DMS153 treated with DMSO at 0.1 percent for 48 hours (cell line): ENCODE data around the gene CHCHD1.
A peak's percentile ranks its signal among the peaks of the same experiment; 100 is the strongest.
"Not testable (repeated sequence)": the region's sequence is repeated elsewhere in the genome, so short reads cannot be mapped to it uniquely, and the experiment has no call there.

Experiments used
- DNase-seq: peaks from one replicate; lab custom pipeline; 2025; ENCODE audit not compliant: unreplicated experiment; lab: John Stamatoyannopoulos, UW

The CHCHD1 gene

GRCh38 chr10:73768881-73769280 lies 13.0 kb upstream of the CHCHD1 start:
- no peak for DNase-seq

DNA sequence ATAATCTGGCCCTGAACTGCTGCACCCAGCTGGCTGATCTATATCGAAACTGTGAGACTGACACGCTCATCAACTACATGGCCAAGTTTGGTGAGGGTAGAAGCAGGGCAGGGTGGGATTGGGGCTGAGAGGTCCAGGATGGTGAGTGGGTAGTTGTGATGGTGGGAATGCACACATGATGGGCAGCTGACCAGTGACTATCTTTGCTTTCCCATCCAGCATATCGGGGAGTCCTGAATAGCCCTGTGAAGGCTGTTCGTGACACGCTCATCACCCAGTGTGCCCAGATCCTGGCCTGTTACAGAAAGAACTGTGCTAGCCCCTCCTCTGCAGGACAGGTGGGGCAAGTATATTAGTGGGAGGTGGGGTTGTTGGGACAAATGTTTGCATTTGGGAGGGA lies 12.5 kb upstream of the CHCHD1 start:
- no peak for DNase-seq

GRCh38 chr10:73771722-73772280 lies 10.0 kb upstream of the CHCHD1 start:
- peak; percentile 65 for DNase-seq

GRCh38 chr10:73772281-73773151 lies 9.3 kb upstream of the CHCHD1 start:
- DNase-seq: peak; percentile 65

- no peak for DNase-seq
Observed at GRCh38 chr10:73773152-73773879, 8.5 kb upstream of the CHCHD1 start.

DNA sequence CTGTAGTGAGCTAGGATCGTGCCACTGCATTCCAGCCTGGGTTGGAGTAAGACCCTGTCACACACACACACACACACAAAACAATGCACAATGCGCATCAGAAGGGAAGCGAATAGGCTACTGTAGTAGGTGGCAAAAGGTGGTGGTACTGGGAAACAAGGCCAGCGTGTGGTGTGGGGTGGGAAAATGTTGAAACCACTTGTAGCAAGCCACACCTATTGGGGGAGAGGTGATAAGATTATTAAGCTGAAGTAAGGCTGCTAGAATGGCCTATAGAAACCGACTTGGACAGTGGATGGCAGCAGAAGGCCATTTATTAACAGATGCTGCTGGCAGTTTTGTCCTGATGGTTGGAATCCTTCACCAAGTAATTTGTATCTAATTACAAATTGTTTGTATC lies 7.2 kb upstream of the CHCHD1 start:
- no peak for DNase-seq

GRCh38 chr10:73779018-73779417 lies 2.8 kb upstream of the CHCHD1 start:
- no peak for DNase-seq

GRCh38 chr10:73779539-73780197 lies 2.2 kb upstream of the CHCHD1 start:
- DNase-seq: no peak

DNA sequence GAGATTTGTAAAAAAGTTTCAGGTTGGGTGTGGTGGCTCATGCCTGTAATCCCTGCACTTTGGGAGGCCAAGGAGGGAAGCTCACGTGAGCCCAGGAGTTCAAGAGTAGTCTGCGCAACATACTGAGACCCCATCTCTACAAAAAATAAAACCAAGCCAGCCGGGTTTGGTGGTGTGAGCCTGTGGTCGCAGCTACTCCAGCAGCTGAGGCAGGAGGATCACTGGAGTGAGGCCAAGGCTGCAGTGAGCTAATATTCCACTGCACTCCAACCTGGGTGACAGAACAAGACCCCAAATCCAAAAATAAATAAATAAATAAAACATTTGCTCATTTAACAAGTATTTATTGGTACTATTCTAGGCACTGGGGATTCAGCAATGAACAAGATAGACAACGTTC lies 1.5 kb upstream of the CHCHD1 start:
- DNase-seq: no peak

- DNase-seq: no peak
Observed at GRCh38 chr10:73780966-73781365, 882 bp upstream of the CHCHD1 start.

- DNase-seq: no peak
Observed at GRCh38 chr10:73781548-73781878, 335 bp upstream of the CHCHD1 start.

GRCh38 chr10:73782749-73783085 lies 869 bp downstream of the CHCHD1 start:
- no peak for DNase-seq

- peak; percentile 86 for DNase-seq
Observed at GRCh38 chr10:73785211-73785720, 3.4 kb downstream of the CHCHD1 start, which contains the start of gene ZSWIM8. TSS of gene ZSWIM8 (plus strand) at chr10:73785606. CDS start at chr10:73785879, 273 bp downstream.

GRCh38 chr10:73785721-73786511 lies 4.1 kb downstream of the CHCHD1 start:
- no peak for DNase-seq

DNA sequence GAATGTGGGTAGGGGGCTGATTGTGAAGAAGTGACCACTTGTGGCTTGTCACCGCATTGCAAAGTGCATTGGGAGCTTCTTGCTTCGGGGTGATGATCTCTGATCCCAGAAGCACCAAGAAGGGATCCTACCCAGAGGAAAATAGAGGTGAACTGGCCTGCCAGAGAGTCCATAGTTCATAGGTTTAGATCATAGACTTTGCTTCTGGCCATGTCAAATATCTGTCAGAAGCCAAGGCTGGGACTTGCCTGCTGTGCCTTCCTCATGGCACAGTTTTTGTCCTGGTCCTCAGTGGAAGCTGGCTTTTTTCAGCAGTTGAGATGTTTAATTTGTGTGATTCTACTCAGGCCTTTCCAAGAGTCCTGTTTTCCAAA lies 4.7 kb downstream of the CHCHD1 start:
- DNase-seq: no peak

GRCh38 chr10:73787031-73787800 lies 5.4 kb downstream of the CHCHD1 start:
- DNase-seq: not testable (repeated sequence)

DNA sequence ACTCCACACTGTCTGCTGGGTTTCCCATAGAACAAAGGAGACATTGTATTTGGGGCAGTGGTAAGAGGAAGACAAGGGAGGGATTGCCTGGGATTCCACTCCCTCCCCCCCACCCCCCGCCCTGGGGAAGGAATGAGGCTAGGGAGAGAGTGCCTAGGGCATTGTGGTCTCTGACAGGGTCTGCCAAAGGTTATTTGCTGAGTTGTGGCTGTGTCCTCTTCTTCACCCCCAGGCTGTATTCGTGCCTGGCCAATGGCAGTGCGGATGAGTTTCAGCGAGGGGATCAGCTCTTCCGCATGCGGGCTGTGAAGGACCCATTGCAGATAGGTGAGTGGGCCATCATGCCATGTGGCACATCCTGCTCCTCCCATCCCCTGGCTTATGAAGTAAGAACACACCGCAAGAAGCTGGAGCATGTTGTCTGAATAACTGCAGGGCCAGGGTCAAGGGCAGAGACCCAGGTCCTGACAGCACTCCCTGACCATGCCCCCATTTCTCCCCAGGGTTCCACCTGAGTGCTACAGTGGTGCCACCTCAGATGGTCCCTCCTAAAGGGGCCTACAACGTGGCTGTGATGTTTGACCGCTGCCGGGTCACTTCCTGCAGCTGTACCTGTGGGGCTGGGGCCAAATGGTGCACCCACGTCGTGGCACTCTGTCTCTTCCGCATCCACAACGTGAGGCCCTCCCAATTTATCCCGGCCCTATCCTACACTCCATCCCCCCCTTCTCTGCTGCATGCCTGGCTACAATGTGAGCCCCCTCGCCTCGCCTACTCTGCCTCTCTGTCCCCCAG lies 7.2 kb downstream of the CHCHD1 start:
- no peak for DNase-seq

DNA sequence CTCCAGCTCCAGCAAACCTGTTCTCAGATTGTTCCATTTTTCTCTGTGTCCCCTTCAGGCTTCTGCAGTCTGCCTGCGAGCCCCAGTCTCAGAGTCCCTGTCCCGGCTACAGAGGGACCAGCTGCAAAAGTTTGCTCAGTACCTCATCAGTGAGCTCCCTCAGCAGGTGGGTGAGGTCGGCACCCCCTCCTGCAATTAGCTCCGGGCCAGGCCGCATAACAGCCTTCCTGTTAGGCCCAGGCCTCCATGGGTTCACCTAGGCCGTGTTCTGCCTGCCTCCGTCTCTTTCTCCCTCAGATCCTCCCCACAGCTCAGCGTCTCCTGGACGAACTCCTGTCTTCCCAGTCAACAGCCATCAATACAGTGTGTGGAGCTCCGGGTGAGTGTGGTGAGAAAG lies 7.8 kb downstream of the CHCHD1 start:
- no peak for DNase-seq
